Fibroblast of skin of right biceps (primary cell): ENCODE results near the gene SLC1A3.
A peak's percentile ranks its signal among the peaks of the same experiment; 100 is the strongest.

Experiments
- DNase-seq: peaks from one replicate; pipeline ENCODE4 v3.0.0-alpha.2; 2013

Gene SLC1A3

DNA sequence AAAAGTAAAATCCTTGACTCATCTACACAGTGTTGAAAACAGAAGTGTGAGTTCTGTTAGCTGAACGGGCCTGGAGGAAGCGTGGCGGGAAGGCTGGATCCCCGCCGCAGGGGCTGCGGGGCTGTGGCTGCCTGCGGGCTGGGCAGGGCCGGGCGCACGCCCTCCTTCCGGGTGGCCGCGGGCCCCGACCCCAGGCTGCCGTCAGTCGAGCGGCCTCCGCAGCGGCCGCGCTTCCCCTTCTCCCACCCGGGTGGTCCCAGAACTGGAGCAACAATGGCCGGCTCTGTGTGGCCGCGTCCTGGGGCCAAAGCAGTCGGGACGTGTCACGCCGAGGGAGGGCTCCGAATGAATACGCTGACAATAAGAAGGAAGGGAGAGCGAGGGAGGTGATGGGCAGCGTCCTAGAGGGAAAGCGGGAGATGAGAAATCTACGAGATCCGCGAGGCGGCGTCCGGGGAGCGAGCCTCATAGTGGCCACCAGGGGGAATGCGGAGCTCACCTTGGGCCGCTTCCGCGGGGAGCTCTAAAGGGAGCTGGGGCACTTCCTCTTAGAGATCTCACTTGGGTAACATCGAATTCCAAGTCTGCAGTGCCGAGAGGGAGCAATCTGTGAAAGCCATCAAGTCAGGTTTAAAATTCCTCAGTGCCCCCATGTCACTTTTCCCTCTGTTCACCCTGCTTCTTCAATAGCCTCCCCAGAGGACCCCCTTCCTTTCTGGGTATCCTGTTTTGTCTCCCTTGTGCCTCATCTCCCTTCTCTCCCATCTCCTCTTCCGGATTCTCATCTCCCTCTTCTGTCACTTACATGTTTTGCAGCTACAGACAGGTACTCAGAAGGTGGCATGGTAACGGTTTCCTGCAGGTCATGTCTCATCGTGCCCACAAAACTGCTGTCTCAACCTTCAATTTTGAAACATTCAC is 83.9 kb downstream of the SLC1A3 start:
- peak; percentile 87 for DNase-seq

DNA sequence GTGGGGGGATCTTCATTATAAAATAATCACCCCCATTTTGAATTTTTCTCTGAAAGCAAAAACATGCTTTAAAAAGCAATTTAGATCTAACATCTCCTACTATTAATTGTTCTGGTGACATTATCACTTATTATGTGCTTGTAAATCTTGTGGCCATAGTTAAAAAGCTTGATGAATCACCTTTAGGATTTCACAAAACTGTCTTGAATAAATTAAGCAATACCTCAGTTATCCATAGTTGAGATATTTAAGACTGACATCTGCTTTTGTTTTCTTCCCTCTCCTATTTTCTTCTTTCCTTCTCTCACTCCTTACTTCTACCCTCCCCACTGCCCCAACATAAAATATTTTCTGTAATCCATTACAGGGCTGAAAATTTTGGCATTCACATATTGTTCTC is 84.8 kb downstream of the SLC1A3 start:
- DNase-seq = no peak

DNA sequence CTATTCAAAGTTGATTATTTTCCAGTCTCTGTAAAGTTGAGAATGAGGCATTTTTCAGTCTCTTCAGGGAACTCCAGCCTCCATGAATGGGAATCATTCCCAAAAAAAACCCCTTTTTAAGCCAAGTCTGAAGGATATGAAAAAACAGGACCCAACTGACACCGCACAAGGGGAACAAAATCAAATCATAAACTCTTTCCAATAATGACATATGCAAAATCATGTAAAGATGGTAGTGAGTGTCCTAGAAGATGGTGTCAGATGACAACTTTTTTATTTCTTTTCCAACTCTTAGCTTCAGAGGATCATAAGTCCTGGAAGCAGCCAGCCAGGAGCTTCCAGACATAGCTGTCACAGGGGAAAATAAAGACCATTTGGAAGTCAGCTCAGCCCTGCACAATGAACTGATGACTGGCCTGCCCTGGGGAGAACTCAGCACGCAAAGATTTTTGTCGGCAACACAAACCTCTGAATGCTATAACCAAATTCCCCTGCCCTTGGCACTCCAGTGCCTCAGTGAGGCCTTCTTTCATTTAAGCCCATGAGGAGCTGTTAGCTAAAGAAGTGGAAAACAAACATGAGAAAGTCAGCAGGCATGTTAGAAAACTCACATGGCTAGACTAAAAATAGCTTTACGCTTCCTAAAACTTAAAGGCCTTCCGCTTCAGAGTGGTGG is 85.4 kb downstream of the SLC1A3 start:
- DNase-seq = peak; percentile 83

DNA sequence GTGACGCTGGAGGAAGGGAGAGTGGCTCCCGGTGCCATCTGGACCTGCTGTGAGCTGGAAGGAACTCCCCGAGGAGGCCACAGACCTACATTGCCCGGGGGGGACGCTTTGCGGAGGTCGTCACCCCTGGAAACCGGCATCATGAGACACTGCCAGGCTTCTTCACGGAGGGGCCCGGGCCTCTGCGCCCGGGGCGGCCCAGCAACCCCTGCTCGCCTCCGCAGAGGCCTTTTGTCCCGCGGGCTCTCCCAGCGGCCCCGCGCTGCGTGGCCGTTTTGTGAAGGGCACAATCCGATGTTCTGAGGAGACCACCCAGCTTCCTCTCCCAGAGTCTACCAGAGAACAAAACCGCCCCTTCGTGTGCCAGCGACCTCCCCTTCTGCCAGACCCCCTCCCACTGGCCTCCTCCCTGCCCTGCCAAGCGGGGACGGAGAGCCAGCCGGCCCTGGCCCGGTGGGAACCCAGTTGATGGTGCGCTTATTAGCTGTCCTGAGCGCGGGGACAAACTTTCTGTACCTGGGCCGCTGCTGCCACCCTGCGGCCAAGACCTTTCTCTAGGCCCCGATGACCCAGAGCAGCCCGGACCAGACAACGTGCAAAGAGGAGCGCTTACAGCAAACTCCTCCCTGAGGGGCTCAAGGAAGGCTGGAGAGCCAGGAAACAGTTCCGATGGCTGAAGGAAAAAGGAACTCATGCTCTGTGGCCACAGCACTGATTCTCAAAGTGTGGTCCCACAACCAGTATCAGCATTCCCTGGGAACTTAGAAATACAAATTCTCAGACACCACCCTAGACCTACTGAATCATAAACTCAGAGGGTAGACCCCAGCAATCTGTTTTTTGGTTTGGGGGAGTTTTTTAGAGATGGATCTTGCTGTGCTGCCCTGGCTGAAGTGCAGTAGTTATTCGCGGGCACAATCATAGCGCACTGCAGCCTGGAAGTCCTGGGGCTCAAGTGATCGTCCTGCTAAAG is 86.7 kb downstream of the SLC1A3 start:
- DNase-seq = peak; percentile 79

DNA sequence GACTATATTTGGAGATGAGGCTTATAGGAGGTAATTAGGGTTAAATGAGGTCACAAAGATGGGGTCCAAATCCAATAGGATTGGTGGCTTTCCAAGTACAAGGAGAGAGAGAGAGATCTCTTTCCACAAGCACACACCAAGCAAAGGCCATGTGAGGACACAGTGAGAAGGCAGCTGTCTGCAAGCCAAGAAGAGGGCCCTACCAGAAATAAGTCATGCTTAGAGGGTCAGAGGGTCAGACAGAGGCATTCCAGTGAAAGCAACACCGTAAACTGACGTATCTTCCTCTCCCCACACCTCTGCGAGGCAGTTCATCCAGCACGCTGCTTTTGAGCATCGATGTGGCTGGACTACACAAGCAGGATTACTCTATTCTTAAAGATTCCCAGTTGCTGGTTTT is 87.9 kb downstream of the SLC1A3 start:
- peak; percentile 15 for DNase-seq

DNA sequence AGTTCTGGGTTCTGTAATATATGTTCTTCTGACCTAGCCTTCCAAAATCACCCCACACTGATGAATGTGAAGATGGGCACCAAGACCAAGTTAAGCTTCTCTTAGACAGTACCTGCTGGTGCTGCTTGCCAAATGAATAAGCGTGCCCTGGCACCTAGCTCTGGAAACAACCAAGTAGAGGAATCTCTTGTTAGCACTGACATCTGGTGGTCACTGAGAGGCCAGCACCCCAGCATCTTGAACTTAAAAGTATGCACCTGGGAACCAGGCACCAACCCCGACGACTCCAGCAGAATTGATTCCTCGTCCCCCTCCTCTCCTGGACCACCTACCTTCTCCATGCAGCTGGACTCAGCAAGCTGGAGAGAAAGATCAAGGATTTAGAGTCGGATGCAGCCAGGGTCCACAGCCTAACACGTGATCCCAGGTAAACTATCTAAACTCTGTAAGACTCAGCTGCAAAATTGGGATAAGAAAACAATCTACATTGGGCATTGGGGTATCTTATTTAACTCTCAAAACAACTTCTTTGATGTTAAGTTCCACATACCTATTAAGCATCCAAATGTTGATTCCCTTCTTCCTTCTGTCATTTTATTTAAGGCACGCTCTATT is 89.8 kb downstream of the SLC1A3 start:
- DNase-seq = peak; percentile 51

DNA sequence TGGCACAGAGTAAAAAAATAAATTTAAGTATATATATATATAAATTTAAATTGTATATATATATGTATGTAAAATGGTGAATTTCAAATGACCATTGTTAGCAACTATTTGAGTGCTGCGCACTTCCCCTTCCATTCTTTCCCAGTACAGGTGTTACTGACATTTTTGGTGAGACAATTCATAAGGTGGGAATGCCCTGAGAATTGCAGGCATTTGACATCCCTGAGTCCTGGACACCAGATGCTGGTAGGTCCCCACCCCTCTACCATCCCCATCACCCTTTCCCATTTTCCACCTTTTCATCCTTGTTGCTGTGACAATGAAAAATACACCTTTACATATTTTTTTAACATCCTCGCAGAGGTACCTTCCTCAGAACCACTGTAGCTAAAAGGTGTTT is 91.6 kb downstream of the SLC1A3 start:
- DNase-seq = no peak

DNA sequence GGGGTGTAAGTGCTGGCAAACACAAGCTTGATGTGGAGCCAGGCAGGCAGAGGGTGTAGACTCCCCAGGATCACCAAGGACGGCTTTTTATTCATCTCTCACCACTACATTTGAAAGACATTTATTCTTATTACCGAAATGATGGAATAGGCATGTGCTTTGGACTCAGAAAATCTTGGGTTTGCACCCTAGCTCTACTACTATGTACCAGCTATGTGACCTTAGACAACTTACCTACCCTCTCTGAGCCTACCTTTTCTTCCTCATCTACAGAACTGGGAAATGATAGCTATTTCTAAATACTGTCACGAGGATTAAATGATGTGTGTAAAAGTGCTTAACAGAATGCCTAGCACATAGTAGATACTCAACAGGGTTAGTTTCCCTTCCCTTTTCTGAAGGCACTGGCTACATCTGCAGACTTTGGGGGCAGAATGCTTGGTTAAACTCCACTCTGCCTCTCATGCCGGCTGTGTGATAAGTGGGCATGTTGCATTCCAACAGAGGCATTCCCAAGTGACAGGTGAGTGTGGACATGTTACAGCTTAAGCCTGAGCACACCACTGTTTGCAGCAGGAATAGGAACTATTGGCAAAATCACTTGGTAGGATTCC is 94.8 kb downstream of the SLC1A3 start:
- DNase-seq = no peak

DNA sequence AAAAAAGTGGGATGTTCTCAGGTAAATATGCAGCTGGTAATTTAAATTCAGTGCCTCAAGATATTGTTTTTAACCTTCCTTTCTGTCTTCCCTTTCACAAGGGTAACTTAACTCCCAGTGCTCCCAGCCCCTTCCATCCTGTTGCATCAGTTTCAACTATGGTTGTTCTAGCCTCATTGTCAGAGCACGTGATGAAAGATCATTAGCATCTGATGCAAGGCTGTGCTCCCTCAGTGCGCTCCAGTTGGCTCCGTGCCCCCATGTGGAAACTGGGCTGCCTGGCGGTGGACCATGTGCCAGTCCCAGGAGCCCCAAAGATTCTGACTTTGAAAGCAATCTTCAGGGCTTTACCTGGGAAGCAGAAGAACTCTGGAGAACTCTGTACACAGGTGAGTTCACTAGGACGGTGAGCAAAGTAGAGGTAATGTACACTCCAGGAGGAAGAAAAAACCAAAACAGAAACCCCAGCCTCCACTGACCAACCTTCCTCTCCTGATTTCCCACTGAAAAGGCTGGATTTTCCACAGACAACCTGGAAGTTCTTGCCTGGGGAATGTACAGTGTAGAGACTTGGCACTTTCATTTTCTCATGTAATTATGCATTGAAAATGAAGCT is 96.9 kb downstream of the SLC1A3 start:
- peak; percentile 42 for DNase-seq

DNA sequence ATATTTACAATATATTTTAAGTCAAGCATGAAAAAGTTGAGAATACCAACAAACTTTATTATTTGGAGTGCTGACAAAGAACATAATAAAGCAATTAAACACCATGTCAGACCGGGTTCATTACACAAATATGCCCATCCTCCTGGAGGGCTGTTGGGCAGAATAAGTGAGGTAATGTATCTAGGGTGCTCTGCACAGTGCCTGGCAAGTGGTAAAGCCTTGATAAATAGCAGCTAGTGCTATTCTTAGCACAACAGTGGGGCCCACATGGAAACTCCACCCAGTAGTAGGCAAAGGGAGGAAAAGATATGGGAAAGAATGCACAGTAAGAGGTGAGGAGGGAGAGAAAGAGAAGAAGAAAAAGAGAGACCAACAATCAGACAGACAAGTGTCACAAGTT is 97.7 kb downstream of the SLC1A3 start:
- DNase-seq = no peak

DNA sequence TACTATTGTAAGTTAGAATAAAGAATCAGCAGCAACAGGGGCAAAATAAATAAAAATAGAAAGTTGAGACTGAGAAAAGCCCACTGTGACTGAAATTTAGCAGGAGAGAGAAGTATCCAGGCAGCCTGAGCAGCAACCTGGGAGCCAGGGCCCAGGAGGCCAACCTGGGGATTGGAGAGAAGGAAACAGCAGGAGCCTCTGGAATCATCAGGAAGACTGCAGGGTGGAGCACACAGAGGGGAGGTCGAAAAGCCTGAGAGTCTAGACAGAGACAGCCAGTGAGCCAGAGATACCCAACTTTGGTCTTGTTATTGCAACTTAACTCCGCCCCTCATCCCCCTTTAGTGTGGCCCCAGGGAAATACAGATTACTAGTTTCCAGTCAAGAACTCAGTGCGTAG is 98.6 kb downstream of the SLC1A3 start:
- no peak for DNase-seq

DNA sequence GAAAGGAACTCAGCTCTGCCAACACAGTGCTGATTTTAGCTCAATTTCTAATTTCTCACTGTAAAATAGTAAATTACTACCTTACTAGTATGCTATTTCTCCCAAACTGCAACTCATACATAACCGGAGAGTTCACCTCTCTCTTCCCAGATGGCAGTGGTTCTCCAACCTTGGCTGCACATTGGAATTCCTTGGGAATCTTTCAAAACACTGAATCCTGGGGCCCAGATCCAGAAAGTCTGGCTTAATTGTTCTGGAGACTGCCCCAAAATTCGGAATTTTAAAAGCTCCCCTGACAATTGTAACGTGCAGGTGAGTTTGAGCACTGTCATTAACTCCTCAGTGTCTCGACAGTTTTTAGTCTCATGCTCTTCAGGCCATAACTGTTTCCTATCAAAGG is 100.3 kb downstream of the SLC1A3 start:
- DNase-seq = no peak

DNA sequence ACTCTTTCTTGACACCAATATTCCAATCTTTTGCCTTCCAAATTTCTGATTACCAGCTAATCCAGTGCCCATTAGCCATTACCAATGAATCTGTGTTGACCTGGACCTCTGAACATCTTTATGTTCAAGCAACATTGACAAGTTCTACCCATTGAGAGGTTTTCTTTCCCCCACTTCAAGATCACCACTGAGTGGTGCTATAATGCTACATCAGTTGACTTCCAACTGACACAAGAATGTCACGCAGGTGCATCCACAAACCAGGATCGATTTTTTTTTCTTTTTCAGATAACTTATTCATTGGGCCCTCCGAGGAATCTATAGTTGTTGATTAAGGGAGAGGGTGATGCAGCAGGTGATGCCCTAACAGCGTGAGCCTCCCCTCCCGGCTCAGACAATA is 102.6 kb downstream of the SLC1A3 start:
- DNase-seq = no peak

DNA sequence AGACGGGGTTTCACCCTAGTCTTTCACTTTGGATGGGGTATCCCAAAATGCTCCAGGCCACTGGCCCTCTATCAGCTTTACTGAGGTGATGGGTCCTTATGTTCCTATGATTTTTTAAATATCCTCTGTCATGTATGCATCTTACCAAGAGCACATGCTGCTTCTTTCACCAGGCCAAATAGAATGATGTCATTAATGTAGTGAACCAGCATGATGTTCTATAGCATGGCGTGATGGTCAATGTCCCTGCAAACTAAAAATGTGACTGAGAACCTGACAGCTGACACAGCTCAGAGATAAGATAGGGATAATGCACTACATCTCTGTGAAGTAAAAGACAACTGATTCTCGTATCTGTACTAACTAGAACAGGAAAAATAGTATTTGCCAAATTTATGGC is 103.6 kb downstream of the SLC1A3 start:
- no peak for DNase-seq

DNA sequence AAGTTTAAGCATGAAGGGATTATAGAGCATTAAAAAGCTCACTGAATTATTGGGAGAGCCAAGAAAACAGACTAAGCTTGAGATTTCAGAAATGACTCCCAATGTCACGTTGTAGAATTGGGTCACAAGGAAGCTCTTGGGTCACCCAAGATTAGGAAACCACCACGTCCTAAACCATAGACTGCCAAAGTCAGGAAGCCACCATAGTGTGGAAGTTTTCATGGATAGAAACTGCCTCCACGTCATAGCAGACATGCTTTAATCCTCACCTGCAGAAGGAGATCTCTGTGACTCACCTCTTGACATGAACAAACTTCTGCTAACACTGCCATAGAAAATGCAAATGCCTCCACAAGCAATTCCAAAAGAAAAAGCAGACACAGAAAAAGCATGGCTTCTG is 106.3 kb downstream of the SLC1A3 start:
- no peak for DNase-seq

DNA sequence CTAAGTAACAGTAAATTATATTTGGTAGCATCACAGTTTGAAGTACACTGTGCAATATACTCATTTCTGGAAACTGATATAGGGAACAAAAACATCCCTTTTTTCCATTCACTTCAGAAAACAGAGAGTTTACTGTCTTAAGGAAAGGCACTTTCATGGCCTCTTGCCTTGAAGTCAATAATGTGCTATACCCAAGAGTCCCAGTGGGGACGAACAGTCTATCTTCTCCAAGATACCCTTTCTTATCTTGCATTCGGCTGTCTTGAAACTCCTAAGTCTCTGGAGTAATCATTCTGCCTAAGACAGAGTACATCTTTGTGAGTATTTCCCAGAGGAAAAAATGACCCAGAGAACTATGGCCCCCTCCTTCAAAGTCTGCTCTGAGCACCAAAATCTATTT is 107.1 kb downstream of the SLC1A3 start:
- no peak for DNase-seq

DNA sequence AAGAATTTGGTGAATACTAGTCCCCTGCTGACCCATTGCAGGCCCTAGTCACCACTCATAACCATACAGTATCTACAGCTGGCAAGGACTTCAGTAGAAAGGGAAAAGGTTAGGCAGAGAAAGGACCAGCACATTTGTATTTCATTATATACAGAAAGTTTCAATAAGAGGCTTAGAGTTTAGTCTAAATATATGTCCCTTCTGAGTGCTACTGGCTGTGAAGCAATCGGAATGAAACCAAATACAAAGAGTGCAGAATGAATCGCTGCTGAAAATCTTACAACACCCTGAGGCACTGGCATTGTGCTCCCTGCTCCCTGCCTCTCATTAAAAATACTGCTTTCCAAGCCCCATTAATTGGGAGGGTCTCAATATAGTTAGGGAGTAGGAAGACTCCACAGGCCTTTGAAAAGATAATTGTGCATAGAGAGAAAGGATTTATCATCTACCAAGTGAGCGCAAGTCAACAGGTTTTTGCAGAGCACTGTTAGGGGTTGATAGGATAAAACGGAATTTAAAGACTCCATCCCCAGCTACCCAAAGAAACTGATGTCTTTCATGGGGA is 110.8 kb downstream of the SLC1A3 start:
- no peak for DNase-seq

DNA sequence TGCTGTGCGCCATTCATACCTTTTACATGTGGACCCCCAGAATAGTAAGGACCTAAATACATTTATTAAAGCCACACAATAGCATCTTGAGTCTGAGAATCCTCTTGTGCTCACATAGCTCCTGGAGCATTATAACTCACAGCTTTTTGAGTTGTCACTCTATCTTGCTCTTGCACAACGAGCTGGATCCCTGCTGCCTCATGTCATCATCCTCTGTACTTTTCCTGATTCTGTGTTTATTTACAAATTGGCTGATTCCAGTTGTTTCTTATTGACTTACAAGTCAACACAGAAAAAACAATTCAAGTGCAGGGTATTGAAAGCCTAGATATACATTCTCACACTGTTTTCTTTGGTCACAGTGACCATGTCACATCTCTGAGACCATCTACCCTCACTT is 112.9 kb downstream of the SLC1A3 start:
- no peak for DNase-seq

DNA sequence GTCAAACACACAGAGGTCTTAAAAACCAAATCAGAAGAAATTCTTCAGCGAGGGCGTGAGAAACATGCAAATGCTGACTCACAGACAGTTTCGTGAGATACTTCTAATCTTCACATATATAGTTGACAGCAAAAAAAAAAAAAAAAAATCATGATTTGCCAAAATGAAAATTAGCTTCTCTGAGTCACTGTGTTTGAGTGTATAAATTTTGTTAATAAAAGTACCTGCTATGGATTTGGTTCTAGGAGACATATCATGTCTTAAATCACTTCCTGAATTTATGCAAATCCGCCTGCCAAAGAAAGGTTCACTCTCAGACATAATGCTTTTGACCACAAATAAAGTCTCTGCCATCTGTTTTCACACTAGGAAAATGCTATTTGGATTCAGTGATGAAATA is 114.3 kb downstream of the SLC1A3 start:
- DNase-seq = no peak

DNA sequence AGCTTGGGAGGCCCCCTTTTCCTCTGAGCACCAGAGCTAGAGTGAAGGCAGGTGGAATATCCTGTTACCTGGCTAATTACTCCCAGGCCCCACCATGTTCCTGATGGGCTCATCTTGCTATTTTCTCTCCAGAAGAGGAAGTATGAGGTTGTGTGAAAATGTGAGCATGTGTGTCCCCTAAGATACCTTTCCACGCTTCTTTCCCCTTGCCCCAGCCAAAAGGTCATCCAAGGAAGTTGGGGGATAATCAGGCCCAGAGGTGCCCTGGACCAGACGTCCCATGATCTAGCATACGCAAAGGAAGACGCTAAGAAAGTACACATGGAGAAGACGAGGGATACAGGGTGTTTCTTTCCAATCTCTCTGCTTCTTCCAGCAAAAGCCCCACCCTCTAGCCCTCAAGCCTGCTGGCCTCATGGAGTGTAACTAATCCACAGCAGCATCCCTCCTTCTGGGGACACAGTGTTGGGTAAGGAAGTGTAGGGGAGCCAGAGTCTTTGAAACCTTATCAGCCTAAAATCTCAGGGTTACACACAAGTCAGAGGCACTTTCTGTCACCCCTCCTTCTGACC is 115.3 kb downstream of the SLC1A3 start:
- DNase-seq = no peak

DNA sequence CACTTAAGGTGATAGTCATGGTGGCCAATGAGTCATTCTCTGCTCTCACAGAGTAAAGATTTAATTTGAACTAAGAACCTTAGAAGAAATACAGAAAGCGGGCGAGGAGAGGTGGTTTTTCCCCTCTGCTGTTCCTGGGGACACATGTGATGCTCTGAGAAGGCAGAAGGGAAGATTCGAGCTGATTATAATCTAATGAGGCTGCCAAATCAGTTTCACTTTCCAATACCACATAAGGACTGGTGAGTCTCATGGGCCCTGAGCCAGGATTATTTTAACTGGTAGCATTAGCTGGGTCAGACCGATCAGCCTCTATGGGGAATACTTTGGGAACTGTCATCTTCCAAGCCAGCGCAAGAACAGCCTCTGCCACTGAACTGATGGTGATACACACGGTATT is 116.5 kb downstream of the SLC1A3 start:
- no peak for DNase-seq
